GM18526 (cell line): ENCODE measurements around the gene CYP1B1.

Source experiments
- POLR2A ChIP-seq: IDR thresholded peaks from 3 replicates; pipeline ENCODE4 v1.6.1; 2011; ENCODE audit not compliant: insufficient read length; ENCODE audit errors: extremely low read depth

Gene CYP1B1

GRCh38 chr2:38080346-38080745 is 4.4 kb upstream of the CYP1B1 start:
- TF ChIP-seq POLR2A = no peak

- no peak for TF ChIP-seq POLR2A
Observed at GRCh38 chr2:38079116-38080052, 3.4 kb upstream of the CYP1B1 start.

GRCh38 chr2:38077431-38077769 is 1.4 kb upstream of the CYP1B1 start:
- TF ChIP-seq POLR2A = no peak

- no peak for TF ChIP-seq POLR2A
Observed at GRCh38 chr2:38076710-38077430, 919 bp upstream of the CYP1B1 start.

- no peak for TF ChIP-seq POLR2A
Observed at GRCh38 chr2:38076152-38076709, 280 bp upstream of the CYP1B1 start.

GRCh38 chr2:38074764-38075506 is 1.0 kb downstream of the CYP1B1 start:
- TF ChIP-seq POLR2A = no peak

DNA sequence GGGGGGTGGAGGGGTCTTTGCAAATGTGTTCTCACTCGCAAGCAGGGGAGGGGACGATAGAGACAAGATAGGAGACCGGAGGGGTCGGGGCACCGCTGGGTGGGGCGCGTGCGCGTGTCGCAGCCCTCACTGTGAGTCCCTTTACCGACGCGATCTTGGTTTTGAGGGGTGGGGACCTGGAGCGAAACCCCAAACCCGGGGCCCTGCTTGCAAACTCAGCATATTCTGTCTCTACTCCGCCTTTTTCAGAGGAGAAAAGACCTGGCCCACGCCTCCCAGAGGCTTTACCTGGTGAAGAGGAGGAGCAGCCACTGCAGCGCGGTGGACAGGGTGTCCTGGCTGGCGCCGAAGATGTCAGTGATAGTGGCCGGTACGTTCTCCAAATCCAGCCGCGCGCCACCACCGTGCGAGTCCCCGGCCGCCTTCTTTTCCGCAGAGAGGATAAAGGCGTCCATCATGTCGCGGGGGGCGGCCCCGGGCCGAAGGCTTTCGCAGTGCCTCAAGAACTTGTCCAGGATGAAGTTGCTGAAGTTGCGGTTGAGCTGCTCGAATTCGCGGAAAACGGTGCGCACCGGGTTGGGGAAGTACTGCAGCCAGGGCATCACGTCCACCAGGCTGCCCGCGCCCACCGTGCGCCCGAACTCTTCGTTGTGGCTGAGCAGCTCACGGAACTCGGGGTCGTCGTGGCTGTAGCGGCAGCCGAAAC is 1.7 kb downstream of the CYP1B1 start:
- no peak for TF ChIP-seq POLR2A

DNA sequence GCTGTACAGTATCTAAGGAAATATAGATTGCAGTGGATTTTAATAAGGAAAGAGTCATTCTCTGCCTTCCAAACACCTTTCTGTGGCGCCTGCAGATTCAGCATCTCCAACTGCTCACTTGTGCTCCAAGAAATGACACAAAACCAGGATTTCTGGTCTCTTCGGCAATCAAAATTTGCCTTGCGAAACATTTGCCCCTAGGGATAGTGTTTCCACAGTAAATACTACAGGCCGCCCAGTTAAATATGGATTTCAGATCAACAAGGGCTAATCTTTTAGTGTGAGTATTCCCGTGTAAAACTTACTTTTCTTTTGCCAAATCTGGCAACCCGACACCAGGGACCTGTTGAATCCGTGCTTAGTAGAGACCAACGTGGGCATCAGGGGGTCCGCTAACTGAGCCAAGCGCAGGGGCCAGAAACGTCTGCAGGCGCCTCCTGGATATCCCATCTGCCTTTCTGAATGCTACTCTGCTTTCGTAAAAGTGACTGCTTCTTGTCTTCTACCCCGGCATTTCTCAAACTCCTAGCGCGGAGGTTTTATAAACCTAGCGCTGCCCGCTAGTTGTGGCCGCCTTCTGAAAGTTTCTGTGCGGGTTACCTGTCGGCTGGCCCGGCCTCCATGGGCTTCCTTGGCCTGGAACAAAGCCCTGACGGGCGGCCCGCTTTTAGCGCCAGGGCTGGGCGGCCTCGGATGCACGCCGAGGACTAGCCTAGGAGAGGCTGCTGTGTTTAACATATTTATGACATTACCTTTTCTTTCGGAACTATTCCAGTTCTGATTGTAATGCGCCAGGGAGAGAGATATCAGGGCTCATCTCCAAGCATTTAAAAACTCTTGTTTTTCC is 2.5 kb downstream of the CYP1B1 start:
- no peak for TF ChIP-seq POLR2A

DNA sequence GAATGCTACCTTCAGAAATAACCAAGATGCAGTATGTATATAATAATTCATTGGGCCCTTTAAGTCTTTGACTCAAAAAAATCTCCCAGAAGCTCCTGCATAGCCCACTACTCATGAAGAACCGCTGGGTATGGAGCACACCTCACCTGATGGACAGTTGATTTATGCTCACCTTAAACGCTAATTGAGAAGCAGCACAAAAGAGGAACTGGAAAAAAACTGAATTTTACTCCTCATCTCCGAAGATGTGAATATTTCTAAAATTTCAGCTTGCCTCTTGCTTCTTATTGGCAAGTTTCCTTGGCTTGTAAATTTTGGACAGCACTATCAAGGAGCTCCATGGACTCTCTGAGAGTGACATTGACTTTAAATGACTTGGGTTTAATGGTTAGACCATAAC is 5.5 kb downstream of the CYP1B1 start:
- no peak for TF ChIP-seq POLR2A

GRCh38 chr2:38068234-38068633 is 7.7 kb downstream of the CYP1B1 start:
- TF ChIP-seq POLR2A = no peak

DNA sequence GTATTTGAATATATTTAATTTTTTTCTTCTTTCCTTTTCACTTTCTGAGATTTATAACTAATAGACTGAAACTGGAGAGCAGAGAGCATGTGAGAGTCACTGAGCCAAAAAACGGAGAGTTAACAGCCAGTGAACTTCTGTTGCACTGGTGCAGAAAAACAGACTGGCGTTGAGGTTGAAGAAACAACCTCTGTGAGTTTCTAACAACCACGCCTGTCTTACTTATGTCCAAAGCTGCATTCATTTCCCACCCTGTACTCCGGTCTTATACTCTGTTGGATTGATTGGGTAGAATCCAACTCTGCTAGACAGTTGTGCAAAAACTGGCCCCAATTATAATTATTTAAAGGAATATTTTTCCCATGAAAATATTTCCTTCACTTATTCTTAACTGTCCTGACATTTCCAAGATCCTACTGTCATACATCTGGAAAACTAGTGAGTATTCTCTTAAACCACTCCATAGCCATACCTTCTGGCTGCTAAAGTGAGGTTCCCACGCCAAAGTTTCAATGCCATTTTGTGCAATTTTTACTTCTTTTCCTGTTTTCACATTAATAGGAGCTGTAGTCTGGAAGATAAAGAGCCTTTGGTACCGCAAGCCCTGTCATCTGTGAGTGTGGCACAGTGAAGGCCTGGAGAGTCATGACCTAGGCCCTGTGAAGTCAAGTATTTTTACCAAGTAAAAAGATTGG is 9.4 kb downstream of the CYP1B1 start:
- TF ChIP-seq POLR2A = no peak

- TF ChIP-seq POLR2A = no peak
Observed at GRCh38 chr2:38065502-38066135, 10.3 kb downstream of the CYP1B1 start.
